Hematopoietic multipotent progenitor cell treated with erythropoietin and hydrocortisone succinate and interleukin-3 and kit ligand, for 17 days (in vitro differentiated cells): Measurements from ENCODE around the gene ARHGEF2.
A peak's percentile ranks its signal among the peaks of the same experiment; 100 is the strongest.
"Not testable (repeated sequence)": the region's sequence is repeated elsewhere in the genome, so short reads cannot be mapped to it uniquely, and the experiment has no call there.

Source experiments
- DNase-seq: peaks from one replicate; pipeline ENCODE4 v3.0.0-alpha.2; 2015; ENCODE audit warnings: low spot score

Gene ARHGEF2

GRCh38 chr1:155990005-155990739 is 11.8 kb upstream of the ARHGEF2 start:
- no peak for DNase-seq

- DNase-seq = peak; percentile 87
Observed at GRCh38 chr1:155989242-155990004, 11.1 kb upstream of the ARHGEF2 start.

GRCh38 chr1:155984903-155985645 is 6.7 kb upstream of the ARHGEF2 start:
- not testable (repeated sequence) for DNase-seq

GRCh38 chr1:155984341-155984740 is 6.0 kb upstream of the ARHGEF2 start:
- DNase-seq = no peak

- peak; percentile 67 for DNase-seq
Observed at GRCh38 chr1:155983191-155984024, 5.1 kb upstream of the ARHGEF2 start.

GRCh38 chr1:155982106-155982505 is 3.8 kb upstream of the ARHGEF2 start:
- DNase-seq = no peak

- peak; percentile 82 for DNase-seq
Observed at GRCh38 chr1:155981266-155982088, 3.1 kb upstream of the ARHGEF2 start.

GRCh38 chr1:155979597-155980343 is 1.4 kb upstream of the ARHGEF2 start:
- peak; percentile 90 for DNase-seq

GRCh38 chr1:155978973-155979429 is 654 bp upstream of the ARHGEF2 start:
- DNase-seq = peak; percentile 72

- peak; percentile 41 for DNase-seq
Observed at GRCh38 chr1:155977690-155978324, 540 bp downstream of the ARHGEF2 start.

- peak; percentile 89 for DNase-seq
Observed at GRCh38 chr1:155976913-155977689, 1.2 kb downstream of the ARHGEF2 start.

GRCh38 chr1:155976062-155976912 is 2.1 kb downstream of the ARHGEF2 start:
- peak; percentile 73 for DNase-seq

GRCh38 chr1:155975375-155976061 is 2.8 kb downstream of the ARHGEF2 start:
- DNase-seq = peak; percentile 31

GRCh38 chr1:155974208-155975115 is 3.9 kb downstream of the ARHGEF2 start:
- DNase-seq = no peak

GRCh38 chr1:155973723-155974122 is 4.6 kb downstream of the ARHGEF2 start:
- no peak for DNase-seq
